Left ventricle myocardium inferior (tissue), 1 donor: ENCODE measurements around the gene ZMIZ1. TPM values are rescaled to one million over a fixed set of nuclear protein-coding genes. Genes with fewer than 3 reads are reported as not detected.

Source experiments
- DNase-seq: peaks from one replicate; pipeline ENCODE4 v3.0.0-alpha.2; 2020
- H3K27ac ChIP-seq: fragments of 200-600 bp; replicated peaks from 2 replicates; pipeline ENCODE4 v1.8.0; 2021
- H3K27me3 ChIP-seq: fragments of 200-600 bp; 2 replicates; pipeline ENCODE4 v1.8.0; 2021; ENCODE audit warnings: low read depth
- H3K36me3 ChIP-seq: fragments of 200-600 bp; 2 replicates; pipeline ENCODE4 v1.8.0; 2021
- H3K4me1 ChIP-seq: fragments of 200-600 bp; 2 replicates; pipeline ENCODE4 v1.8.0; 2021
- H3K4me3 ChIP-seq: fragments of 200-600 bp; 2 replicates; pipeline ENCODE4 v1.8.0; 2021; ENCODE audit warnings: mild to moderate bottlenecking, moderate library complexity
- H3K9me3 ChIP-seq: fragments of 200-600 bp; replicated peaks from 2 replicates; pipeline ENCODE4 v1.8.0; 2021
- CTCF ChIP-seq: fragments of 200-600 bp; IDR thresholded peaks from 2 replicates; pipeline ENCODE4 v1.8.0; 2021; ENCODE audit warnings: antibody characterized with exemption, mild to moderate bottlenecking, borderline replicate concordance
- intact Hi-C: fragments of 100-400 bp; cut with micrococcal nuclease; formaldehyde crosslinking; loops from one replicate; pipeline ENCODE4 v1.11.0; 2022
- total RNA-seq: library from RNA; stranded (reverse); fragmentation: NEBNext Ultra II Directional; extraction: Animal tissue kit (Norgen Biotek cat#: 25700); gene quantifications from one replicate; pipeline ENCODE4 v1.2.1, GENCODE V29; 2021
- donor health status: DM: no; HTN: yes; CAD: no; lungs with severe emphysema.

The ZMIZ1 gene
- total RNA-seq, 1 donor from 2014 or later = 55.9 TPM

DNA sequence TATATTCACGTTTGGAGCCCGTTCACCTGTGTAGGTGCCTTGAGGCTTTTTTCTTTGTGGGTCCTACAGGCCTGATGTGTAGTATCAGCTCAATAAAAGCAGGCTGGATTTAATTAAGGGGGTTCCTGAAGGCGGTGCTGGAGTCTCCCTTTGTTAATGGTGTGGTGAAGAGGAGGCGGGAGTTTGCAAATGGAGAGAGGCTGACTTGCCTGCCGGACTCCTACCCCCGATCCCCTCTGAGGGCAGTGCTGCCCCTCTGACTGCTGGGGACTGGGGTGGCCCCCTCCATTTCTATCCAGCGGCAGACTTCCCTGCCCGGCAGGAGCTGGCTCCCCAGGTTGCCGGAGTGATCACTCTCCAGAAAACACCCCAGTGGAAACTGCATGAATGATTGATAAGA lies 45.1 kb downstream of the ZMIZ1 start:
- intact Hi-C loops = no loop called here
- Histone ChIP-seq H3K4me1 (peaks cover 98% of the 10 kb centered on the region), H3K27ac (peak overlapping the region; percentile 91), H3K9me3 (no peaks in the 10 kb centered on the region), H3K36me3 (peaks cover 13% of the 10 kb centered on the region), H3K4me3 (peak overlapping the region; percentile 17), H3K27me3 (no peaks in the 10 kb centered on the region)
- no peak for DNase-seq
- TF ChIP-seq CTCF = no peak

DNA sequence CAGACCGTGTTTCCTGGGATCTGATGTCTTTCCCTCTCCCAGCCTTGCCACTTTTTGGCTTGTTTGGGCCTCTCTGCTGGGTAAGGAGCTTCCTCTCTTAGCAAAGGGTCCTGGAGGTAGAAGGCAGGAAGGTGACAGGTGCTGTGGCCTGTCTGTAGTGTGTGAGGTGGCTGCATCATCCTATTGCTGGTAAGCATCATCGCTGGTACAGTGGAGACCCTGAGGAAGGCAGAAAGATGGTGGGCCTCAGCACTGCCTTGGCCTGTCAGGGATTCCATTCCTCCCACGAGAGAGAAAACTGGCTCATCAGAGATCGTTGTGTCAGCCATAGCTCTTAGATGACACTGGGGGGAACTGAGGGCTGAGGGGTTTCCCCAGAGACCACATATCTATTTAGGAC lies 46.5 kb downstream of the ZMIZ1 start:
- no peak for TF ChIP-seq CTCF
- DNase-seq = no peak
- intact Hi-C loops = no loop called here
- peaks cover 98% of the 10 kb centered on the region for H3K4me1 ChIP-seq
- no peak overlapping the region for H3K4me3 ChIP-seq
- H3K27me3 ChIP-seq = no peaks in the 10 kb centered on the region
- peaks cover 26% of the 10 kb centered on the region for H3K36me3 ChIP-seq
- no peaks in the 10 kb centered on the region for H3K9me3 ChIP-seq
- peak overlapping the region; percentile 91 for H3K27ac ChIP-seq

DNA sequence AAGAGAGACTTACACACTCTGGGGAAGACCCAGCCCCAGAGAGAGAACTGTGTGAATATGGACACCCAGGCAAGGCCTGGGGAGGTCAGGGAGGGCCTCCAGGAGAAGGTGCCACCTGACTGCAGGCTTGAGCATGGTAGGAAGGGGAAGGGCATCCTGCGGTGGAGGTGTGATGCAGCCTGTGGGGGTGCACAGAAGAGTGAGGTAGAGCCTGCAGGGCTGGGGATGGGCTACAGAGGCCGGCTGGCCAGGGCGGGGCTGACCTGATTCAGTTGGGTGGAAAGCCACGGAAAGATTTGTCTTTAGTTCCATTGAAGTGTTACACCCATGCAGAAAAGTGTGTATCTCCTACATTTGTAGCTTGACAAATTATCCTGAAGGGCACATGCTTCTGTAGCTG lies 47.6 kb downstream of the ZMIZ1 start:
- intact Hi-C loops = no loop called here
- peaks cover 28% of the 10 kb centered on the region for H3K36me3 ChIP-seq
- H3K9me3 ChIP-seq = no peaks in the 10 kb centered on the region
- peak overlapping the region; percentile 91 for H3K27ac ChIP-seq
- peaks cover 98% of the 10 kb centered on the region for H3K4me1 ChIP-seq
- H3K27me3 ChIP-seq = no peaks in the 10 kb centered on the region
- no peak for TF ChIP-seq CTCF
- DNase-seq = no peak
- H3K4me3 ChIP-seq = peak overlapping the region; percentile 13

GRCh38 chr10:79116801-79117723 lies 48.3 kb downstream of the ZMIZ1 start:
- TF ChIP-seq CTCF = no peak
- no peaks in the 10 kb centered on the region for H3K27me3 ChIP-seq
- peak overlapping the region; percentile 13 for H3K4me3 ChIP-seq
- DNase-seq = peak; percentile 57
- peaks cover 98% of the 10 kb centered on the region for H3K4me1 ChIP-seq
- intact Hi-C loops = no loop called here
- H3K27ac ChIP-seq = peak overlapping the region; percentile 91
- H3K9me3 ChIP-seq = no peaks in the 10 kb centered on the region
- H3K36me3 ChIP-seq = peaks cover 35% of the 10 kb centered on the region

DNA sequence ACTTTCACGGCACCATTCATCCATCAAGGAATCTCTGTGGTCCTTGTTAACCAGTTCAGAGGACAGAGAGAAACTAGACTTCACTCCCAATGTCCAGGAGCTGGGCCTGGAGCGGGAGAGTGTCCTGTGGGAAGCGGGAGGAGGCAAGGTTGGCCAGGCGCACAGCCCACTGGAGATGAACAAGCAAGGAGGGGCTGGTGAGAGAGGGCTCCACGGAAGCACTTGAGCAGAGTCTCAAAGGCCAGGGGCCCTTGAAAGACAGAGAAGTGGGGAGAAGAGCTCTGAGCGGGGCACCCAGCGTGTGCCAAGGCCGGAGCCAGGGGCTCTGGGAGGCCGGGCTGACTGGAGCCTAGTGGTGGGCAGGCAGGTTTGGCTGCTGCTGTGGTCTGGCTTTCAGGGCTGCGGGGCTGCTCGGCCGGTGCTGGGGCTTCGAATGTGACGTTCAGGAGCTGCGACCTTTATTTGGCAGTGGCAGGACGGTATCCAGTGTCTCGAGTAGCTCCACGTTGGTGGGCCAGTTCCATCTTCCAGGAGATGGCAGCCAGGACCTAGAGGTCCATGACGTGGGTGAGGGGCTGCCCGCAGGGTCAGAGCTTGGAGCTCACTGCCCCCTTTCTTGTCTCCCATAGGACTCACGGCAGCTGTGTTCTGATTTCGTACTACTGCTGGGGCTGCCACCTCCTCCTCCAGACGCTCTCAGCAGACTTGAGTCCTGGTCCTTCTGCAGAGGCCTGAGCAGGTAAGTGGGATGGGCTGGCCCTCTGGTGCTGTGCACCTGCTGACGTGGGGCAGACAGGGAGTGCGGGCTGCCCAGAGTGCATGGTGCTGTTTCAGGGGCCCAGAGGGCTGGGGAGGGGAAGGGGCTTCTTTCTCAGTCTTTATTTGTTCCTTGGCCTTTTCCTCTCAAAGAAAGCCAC lies 49.8 kb downstream of the ZMIZ1 start:
- Histone ChIP-seq H3K36me3 (peaks cover 47% of the 10 kb centered on the region), H3K4me3 (no peak overlapping the region), H3K27me3 (no peaks in the 10 kb centered on the region), H3K4me1 (peaks cover 98% of the 10 kb centered on the region), H3K27ac (peak overlapping the region; percentile 91), H3K9me3 (no peaks in the 10 kb centered on the region)
- no peak for DNase-seq
- intact Hi-C loops = no loop called here
- no peak for TF ChIP-seq CTCF
